A673 (cell line): ENCODE results near the gene LDB2.

ENCODE experiments used
- EZH2 ChIP-seq: fragments of 200-600 bp; sonication (generic); IDR thresholded peaks from 2 replicates; pipeline ENCODE4 v1.6.1; 2017; ENCODE audit warnings: borderline replicate concordance, low read depth, mild to moderate bottlenecking, mixed read lengths, antibody characterized with exemption, low read length; ENCODE audit not compliant: poor library complexity, severe bottlenecking
- TF ChIP-seq, protein P1 (sequence below): fragments of 300-800, 200-600 bp; sonication (generic); conservative IDR thresholded peaks from 2 replicates; pipeline ENCODE4 v1.5.1; 2017; ENCODE audit warnings: low read depth, mild to moderate bottlenecking, antibody characterized with exemption, low read length, moderate library complexity, mixed read lengths

DNA sequence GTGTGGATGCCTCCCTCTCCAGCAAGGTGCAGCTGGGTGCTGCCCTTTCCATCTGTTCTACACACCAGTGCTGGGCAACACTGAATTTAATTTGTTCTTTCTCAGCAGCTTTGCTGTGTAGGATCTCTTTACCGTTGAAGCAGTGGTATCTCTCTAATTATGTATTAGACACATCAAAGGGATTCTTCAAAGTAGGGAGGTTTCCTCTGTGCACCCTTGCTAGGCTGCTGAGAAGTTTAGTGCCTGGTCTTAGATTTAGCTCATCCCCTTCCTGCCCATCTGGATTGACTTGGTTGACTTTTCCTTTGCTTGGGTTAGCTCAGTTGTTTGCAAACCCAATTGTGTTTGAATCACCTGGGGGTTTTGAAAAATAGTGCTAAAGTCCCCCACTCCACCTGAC, 27.8 kb upstream of the LDB2 start:
- no peak for TF ChIP-seq EZH2
- TF ChIP-seq, protein P1, sequence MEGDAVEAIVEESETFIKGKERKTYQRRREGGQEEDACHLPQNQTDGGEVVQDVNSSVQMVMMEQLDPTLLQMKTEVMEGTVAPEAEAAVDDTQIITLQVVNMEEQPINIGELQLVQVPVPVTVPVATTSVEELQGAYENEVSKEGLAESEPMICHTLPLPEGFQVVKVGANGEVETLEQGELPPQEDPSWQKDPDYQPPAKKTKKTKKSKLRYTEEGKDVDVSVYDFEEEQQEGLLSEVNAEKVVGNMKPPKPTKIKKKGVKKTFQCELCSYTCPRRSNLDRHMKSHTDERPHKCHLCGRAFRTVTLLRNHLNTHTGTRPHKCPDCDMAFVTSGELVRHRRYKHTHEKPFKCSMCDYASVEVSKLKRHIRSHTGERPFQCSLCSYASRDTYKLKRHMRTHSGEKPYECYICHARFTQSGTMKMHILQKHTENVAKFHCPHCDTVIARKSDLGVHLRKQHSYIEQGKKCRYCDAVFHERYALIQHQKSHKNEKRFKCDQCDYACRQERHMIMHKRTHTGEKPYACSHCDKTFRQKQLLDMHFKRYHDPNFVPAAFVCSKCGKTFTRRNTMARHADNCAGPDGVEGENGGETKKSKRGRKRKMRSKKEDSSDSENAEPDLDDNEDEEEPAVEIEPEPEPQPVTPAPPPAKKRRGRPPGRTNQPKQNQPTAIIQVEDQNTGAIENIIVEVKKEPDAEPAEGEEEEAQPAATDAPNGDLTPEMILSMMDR: no peak
